Measurements from ENCODE around the gene RNF215.

Gene RNF215

GRCh38 chr22:30396871-30397655 is 9.9 kb upstream of the RNF215 start, which contains the start of gene SEC14L2:
TSS of gene SEC14L2 (plus strand) at chr22:30397018. CDS start at chr22:30397117, 99 bp downstream.
- peak; percentile 24 for DNase-seq (ENCODE audit: low read depth)

- DNase-seq (ENCODE audit: low read depth), result no peak
Measured at GRCh38 chr22:30393885-30394284, 6.7 kb upstream of the RNF215 start.

- DNase-seq (ENCODE audit: low read depth), result no peak
Measured at GRCh38 chr22:30393322-30393680, 6.1 kb upstream of the RNF215 start.

- no peak for DNase-seq (ENCODE audit: low read depth)
Measured at GRCh38 chr22:30392661-30393321, 5.6 kb upstream of the RNF215 start.

- DNase-seq (ENCODE audit: low read depth), result peak; percentile 60
Measured at GRCh38 chr22:30390974-30391691, 3.9 kb upstream of the RNF215 start.

GRCh38 chr22:30386608-30386959 is 627 bp downstream of the RNF215 start:
- DNase-seq (ENCODE audit: low read depth), result no peak

- DNase-seq (ENCODE audit: low read depth), result no peak
Measured at GRCh38 chr22:30385942-30386341, 1.3 kb downstream of the RNF215 start.

- no peak for DNase-seq (ENCODE audit: low read depth)
Measured at GRCh38 chr22:30383061-30383460, 4.2 kb downstream of the RNF215 start.

- no peak for DNase-seq (ENCODE audit: low read depth)
Measured at GRCh38 chr22:30382340-30382739, 4.9 kb downstream of the RNF215 start.

GRCh38 chr22:30381264-30381663 is 5.9 kb downstream of the RNF215 start:
- DNase-seq (ENCODE audit: low read depth), result no peak

- no peak for DNase-seq (ENCODE audit: low read depth)
Measured at GRCh38 chr22:30380011-30380410, 7.2 kb downstream of the RNF215 start.

GRCh38 chr22:30375312-30375849 is 11.8 kb downstream of the RNF215 start:
- DNase-seq (ENCODE audit: low read depth), result no peak

- no peak for DNase-seq (ENCODE audit: low read depth)
Measured at GRCh38 chr22:30373331-30374325, 13.6 kb downstream of the RNF215 start.

- DNase-seq (ENCODE audit: low read depth), result no peak
Measured at GRCh38 chr22:30372915-30373314, 14.3 kb downstream of the RNF215 start.

- no peak for DNase-seq (ENCODE audit: low read depth)
Measured at GRCh38 chr22:30371981-30372380, 15.2 kb downstream of the RNF215 start.

GRCh38 chr22:30371321-30371720 is 15.9 kb downstream of the RNF215 start:
- no peak for DNase-seq (ENCODE audit: low read depth)

- DNase-seq (ENCODE audit: low read depth), result no peak
Measured at GRCh38 chr22:30370641-30371230, 16.5 kb downstream of the RNF215 start.

- DNase-seq (ENCODE audit: low read depth), result no peak
Measured at GRCh38 chr22:30368420-30368819, 18.8 kb downstream of the RNF215 start.

GRCh38 chr22:30365891-30366290 is 21.3 kb downstream of the RNF215 start:
- no peak for DNase-seq (ENCODE audit: low read depth)

GRCh38 chr22:30362651-30363281 is 24.4 kb downstream of the RNF215 start:
- no peak for DNase-seq (ENCODE audit: low read depth)

Measured in stimulated activated CD8-positive, alpha-beta memory T cell treated with anti-CD3 and anti-CD28 coated beads, Interleukin-12 subunit alpha, Interleukin-12 subunit beta, amount 100 ng/mL, for 4 hours (primary cell).